Kidney capillary endothelial cell (primary cell): ENCODE results near the gene LRP5.

Experiments used
- DNase-seq: peaks from one replicate; pipeline ENCODE4 v3.0.0-alpha.2; 2018; ENCODE audit warnings: low spot score

The LRP5 gene

GRCh38 chr11:68312117-68312779 lies at the start of gene LRP5:
Gene LRP5 (plus strand): TSS chr11:68312591. CDS start chr11:68312715, 124 bp downstream.
- no peak for DNase-seq

GRCh38 chr11:68263444-68264035 lies 48.9 kb upstream of the LRP5 start:
- no peak for DNase-seq

DNA sequence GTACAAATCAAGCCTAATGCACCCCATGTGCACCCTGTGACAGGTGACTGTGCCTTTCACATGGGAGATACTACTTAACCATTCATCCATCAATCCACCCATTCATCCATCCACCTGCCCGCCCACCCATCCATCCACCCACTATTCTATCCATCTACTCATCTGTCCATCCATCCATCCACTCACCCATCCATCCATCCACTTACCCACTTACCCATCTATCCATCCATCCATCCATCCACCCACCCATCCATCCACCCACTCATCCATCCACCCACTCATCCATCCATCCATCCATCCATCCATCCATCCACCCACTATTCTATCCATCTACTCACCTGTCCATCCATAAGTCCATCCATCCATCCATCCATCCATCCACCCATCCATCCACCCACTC lies 48.1 kb upstream of the LRP5 start:
- DNase-seq = no peak

DNA sequence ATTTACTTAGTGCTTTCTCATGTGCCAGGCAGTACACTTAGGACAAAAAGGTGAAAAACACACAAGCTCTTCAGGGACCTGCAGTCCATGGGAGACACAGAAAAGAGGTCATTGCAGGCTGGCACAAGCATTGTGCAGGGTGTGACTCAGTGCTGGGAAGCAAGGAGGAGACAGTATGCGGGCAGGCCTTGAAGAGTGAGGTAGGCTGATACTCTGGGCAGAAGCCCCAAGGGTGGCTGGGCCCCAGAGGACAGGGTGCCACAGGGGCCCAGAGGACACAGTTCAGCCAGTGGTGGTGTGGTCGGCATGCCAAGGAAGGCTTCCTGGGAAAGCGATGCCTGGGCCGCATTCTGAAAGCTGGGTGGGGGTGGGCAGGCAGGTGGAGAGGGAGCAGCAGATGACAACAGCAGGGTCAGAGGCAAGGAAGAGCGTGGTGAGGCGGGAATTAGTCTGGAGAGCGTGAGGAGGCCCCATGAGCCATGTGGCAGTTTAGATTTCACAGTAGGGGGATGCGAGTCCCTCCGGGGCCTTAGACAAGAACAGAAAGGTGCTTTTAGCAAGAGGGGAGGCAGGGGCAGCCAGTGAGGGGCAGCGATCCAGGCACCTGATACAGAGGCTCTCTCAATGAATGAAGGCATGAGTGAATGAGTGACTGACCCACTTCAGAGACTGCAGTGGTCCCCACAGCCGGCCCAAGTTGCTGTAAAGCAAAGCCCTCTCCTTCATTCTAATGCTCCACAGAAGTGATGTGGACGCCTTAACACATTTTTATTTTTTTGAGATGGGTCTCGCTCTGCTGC lies 47.5 kb upstream of the LRP5 start:
- DNase-seq = no peak

GRCh38 chr11:68266121-68266891 lies 46.1 kb upstream of the LRP5 start:
- DNase-seq = no peak

GRCh38 chr11:68266936-68267880 lies 45.2 kb upstream of the LRP5 start:
- DNase-seq = no peak

DNA sequence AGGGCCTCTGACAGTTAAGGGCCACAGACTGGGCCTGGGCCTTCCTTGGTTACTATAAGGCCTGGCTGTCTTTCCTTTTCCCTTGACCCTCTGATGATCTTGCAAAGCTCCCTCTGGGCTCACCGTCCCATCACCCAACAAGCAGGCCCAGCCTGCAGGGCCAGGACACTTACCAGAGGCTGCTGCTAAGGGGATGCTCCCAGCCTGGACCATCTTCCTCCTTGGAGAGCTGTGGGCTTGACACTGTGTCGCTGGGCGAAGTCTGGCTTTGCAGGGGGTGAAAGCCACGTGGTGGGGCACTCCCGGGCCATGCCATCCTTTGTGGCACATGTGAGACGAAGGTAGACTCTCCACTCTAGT lies 44.5 kb upstream of the LRP5 start:
- no peak for DNase-seq

GRCh38 chr11:68269414-68270081 lies 42.8 kb upstream of the LRP5 start:
- DNase-seq = no peak

GRCh38 chr11:68270196-68271022 lies 42.0 kb upstream of the LRP5 start:
- no peak for DNase-seq

GRCh38 chr11:68271023-68271780 lies 41.2 kb upstream of the LRP5 start:
- DNase-seq = peak; percentile 74

GRCh38 chr11:68271781-68272608 lies 40.4 kb upstream of the LRP5 start, which contains the start of gene C11orf24:
Gene C11orf24 (minus strand): TSS chr11:68271973. CDS start chr11:68263767, 8,206 bp downstream.
- DNase-seq = peak; percentile 93

DNA sequence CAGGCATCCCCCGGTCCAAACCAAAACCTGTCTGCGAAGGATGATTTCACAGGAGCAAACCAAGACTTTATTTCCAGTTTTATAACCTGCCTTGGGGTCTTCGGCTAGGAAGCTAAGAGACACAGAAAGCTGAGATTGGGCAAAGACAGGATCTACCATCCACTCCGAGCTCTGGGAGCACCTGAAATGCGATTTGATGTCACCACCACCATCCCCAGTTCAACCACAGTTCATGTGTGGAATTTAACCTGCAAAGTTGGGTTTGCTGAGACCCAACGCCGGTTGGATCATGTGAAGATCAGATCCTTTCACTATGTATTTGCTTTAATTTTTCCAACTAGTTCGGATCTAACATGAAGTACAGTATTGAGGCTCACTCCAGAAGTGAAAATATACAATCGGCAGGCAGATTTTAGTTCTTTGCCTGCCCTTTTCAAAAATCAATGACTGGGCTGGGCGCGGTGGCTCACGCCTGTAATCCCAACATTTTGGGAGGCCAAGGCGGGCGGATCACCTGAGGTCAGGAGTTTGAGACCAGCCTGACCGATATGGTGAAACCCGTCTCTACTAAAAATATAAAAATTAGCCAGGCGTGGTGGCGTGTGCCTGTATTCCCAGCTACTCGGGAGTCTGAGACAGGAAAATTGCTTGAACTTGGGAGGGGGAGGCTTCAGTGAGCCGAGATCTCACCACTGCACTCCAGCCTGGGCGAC lies 39.2 kb upstream of the LRP5 start:
- DNase-seq = no peak

GRCh38 chr11:68274306-68274705 lies 38.1 kb upstream of the LRP5 start:
- no peak for DNase-seq

- DNase-seq = no peak
Measured at GRCh38 chr11:68275721-68276507, 36.5 kb upstream of the LRP5 start.

GRCh38 chr11:68276861-68277260 lies 35.5 kb upstream of the LRP5 start:
- DNase-seq = no peak

DNA sequence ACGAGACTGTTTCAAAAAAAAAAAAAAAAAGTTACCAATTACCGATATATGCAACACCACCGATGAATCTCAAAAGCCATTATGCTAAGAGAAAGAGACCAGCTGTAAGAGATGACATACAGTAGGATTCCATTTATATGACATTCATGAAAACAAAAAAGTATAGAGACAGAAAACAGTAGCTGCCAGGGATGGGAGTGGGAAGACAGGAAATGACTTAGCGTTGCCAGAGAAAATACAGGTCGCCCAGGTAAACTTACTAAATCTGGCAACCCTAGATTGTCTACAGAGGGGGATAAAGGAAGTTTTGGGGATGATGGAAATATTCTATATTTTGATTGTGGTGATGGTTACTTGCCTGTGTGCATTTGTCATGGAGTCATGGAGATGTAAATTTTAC lies 32.7 kb upstream of the LRP5 start:
- no peak for DNase-seq
